Loucy (cell line): ENCODE measurements around the gene GRHL1.

Source experiments
- H2AFZ ChIP-seq: fragments of 200-600 bp; sonication (generic); 2 replicates; pipeline ENCODE4 v1.6.0; 2016; ENCODE audit warnings: antibody characterized with exemption, mild to moderate bottlenecking, low read length, moderate library complexity
- H3F3A ChIP-seq: fragments of 200-600 bp; 2 replicates; pipeline ENCODE4 v1.6.0; 2016; ENCODE audit warnings: antibody characterized with exemption, low read depth, mild to moderate bottlenecking
- H3K27me3 ChIP-seq: fragments of 200-600 bp; sonication (generic); 2 replicates; pipeline ENCODE4 v1.6.1; 2014; ENCODE audit warnings: low read length, mild to moderate bottlenecking; ENCODE audit not compliant: insufficient read depth, poor library complexity, severe bottlenecking
- H3K36me3 ChIP-seq: fragments of 200-600 bp; sonication (generic); 2 replicates; pipeline ENCODE4 v1.6.1; 2016; ENCODE audit warnings: low read length; ENCODE audit not compliant: insufficient read depth
- H3K4me1 ChIP-seq: fragments of 200-600 bp; sonication (generic); 2 replicates; pipeline ENCODE4 v1.5.1; 2014; ENCODE audit warnings: low read length, mild to moderate bottlenecking; ENCODE audit not compliant: insufficient read depth, poor library complexity, severe bottlenecking
- H3K4me2 ChIP-seq: fragments of 200-600 bp; sonication (generic); 2 replicates; pipeline ENCODE4 v1.6.0; 2014; ENCODE audit warnings: antibody characterized with exemption, low read length, low read depth, mild to moderate bottlenecking; ENCODE audit not compliant: poor library complexity, severe bottlenecking
- H3K4me3 ChIP-seq: fragments of 200-600 bp; sonication (generic); 2 replicates; pipeline ENCODE4 v1.5.1; 2014; ENCODE audit warnings: low read length, mild to moderate bottlenecking, mixed read lengths; ENCODE audit not compliant: poor library complexity, severe bottlenecking
- H3K79me2 ChIP-seq: fragments of 200-600 bp; sonication (generic); 2 replicates; pipeline ENCODE4 v1.6.1; 2014; ENCODE audit warnings: low read length; ENCODE audit not compliant: insufficient read depth
- H3K9ac ChIP-seq: fragments of 200-600 bp; sonication (generic); 2 replicates; pipeline ENCODE4 v1.6.0; 2014; ENCODE audit warnings: mild to moderate bottlenecking, low read depth, low read length, moderate library complexity; ENCODE audit not compliant: poor library complexity, severe bottlenecking
- H3K9me2 ChIP-seq: fragments of 200-600 bp; sonication (generic); replicated peaks from 2 replicates; pipeline ENCODE4 v1.6.1; 2016; ENCODE audit warnings: low read depth, low read length, mixed read lengths
- H3K9me3 ChIP-seq: fragments of 200-600 bp; sonication (generic); 2 replicates; pipeline ENCODE4 v1.6.1; 2014; ENCODE audit warnings: mild to moderate bottlenecking, antibody characterized with exemption, low read length, low read depth; ENCODE audit not compliant: insufficient read depth
- H4K20me1 ChIP-seq: fragments of 200-600 bp; sonication (generic); 2 replicates; pipeline ENCODE4 v1.6.0; 2014; ENCODE audit warnings: antibody characterized with exemption, low read length, mild to moderate bottlenecking; ENCODE audit not compliant: insufficient read depth, poor library complexity, severe bottlenecking
- EZH2phosphoT487 ChIP-seq: fragments of 200-600 bp; IDR thresholded peaks from 2 replicates; pipeline ENCODE4 v1.6.1; 2018; ENCODE audit warnings: antibody characterized with exemption, mild to moderate bottlenecking, moderate library complexity, borderline replicate concordance
- TF ChIP-seq, protein P1 (sequence below): fragments of 200-600 bp; sonication (generic); conservative IDR thresholded peaks from 2 replicates; pipeline ENCODE4 v1.5.1; 2014; ENCODE audit warnings: mild to moderate bottlenecking, antibody characterized with exemption, low read length

GRHL1 gene

DNA sequence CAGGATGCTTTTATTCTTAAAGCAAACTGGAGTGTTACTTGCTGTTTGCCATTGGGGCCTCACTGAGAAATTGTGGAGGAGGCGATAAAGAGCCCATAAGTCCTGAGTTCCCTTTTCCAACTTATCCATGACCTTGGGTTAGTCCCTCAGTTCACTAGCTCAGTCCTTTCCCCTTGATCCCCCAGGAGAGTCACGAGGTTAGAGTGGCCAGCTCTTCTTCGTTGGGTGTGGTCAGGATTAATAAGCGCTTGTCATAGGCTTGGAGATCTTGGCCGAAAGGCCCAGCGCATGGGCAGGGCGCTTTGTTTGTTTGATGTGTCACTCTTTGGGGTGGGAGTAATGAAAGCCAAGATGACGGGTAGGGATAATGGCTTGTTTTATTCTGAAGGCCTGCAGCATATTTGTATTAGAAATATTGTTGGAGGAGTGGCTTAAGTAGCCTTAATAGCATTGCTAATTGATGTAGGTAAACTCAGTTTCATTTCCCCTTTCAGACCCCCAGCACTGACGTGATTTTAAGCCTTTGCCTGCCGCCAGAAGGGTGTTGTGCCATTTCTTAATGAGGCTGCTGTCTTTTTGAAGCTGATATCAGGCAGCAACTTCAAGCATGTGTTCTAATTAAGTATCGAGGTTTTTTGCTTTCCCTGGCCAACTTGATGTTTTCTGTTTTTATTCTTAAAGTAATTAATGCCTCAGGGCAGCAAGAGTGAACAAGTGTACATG, 15.7 kb downstream of the GRHL1 start:
- Histone ChIP-seq H3K9ac (peak overlapping the region; percentile 61), H3K9me2 (no peaks in the 10 kb centered on the region), H2AFZ (peak overlapping the region; percentile 41), H3K4me1 (peaks cover 56% of the 10 kb centered on the region), H3K9me3 (no peaks in the 10 kb centered on the region), H3K4me2 (peak overlapping the region; percentile 56), H3K27me3 (no peaks in the 10 kb centered on the region), H3K4me3 (peak overlapping the region; percentile 15), H3K79me2 (no peaks in the 10 kb centered on the region), H4K20me1 (no peaks in the 10 kb centered on the region), H3K36me3 (peaks cover 11% of the 10 kb centered on the region; the same call in 1 of the 2 replicates), H3F3A (peaks cover 14% of the 10 kb centered on the region)
- no peak for TF ChIP-seq EZH2phosphoT487
- TF ChIP-seq, protein P1, sequence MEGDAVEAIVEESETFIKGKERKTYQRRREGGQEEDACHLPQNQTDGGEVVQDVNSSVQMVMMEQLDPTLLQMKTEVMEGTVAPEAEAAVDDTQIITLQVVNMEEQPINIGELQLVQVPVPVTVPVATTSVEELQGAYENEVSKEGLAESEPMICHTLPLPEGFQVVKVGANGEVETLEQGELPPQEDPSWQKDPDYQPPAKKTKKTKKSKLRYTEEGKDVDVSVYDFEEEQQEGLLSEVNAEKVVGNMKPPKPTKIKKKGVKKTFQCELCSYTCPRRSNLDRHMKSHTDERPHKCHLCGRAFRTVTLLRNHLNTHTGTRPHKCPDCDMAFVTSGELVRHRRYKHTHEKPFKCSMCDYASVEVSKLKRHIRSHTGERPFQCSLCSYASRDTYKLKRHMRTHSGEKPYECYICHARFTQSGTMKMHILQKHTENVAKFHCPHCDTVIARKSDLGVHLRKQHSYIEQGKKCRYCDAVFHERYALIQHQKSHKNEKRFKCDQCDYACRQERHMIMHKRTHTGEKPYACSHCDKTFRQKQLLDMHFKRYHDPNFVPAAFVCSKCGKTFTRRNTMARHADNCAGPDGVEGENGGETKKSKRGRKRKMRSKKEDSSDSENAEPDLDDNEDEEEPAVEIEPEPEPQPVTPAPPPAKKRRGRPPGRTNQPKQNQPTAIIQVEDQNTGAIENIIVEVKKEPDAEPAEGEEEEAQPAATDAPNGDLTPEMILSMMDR: no peak

DNA sequence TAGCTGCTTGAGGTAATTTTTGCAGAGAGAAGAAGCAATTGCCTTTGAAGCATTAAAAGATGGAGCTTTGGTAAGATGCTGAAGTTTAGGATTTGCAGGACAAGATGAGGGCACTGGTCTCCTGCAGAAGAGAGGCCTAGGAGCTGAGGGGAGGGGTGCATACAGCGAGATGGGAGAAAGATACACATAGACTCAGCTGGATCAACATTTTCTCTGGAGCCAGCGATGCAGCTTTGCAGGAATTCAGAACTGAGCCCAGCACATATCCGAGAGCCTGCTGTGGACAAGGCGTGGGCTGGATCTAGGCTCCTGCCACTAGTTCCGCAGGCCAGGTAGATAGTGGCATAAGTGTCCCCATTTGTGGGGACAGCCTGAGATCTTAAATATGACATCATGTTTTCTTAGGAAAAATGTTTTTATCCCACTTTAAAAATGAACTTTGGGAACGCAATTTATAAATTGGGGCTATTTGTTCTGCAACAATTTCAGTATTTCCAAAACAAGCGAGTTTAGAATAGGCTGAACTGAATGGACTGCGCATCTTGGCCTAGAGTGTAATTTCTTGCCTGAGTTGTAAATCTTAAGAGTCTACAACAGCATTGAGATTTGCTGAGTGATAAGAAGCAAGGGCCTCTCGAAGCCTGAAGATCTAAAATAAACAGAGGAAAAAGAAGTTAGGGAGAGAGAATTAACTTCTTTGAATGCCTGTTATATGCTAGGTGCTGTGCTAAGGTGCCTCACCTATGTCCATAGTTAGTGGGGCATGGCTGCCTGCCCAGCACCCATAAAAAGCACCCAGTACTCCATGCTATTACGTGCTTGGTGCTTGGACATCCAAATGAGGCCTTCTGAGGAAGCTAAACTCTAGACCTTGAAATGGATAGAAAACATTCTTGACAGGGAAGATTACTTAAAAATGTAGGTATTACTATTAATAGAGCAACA, 17.3 kb downstream of the GRHL1 start:
- Histone ChIP-seq H3K4me2 (peak overlapping the region; percentile 34), H3K9me2 (no peaks in the 10 kb centered on the region), H3K27me3 (no peaks in the 10 kb centered on the region), H3K9me3 (no peaks in the 10 kb centered on the region), H3K4me3 (no peak overlapping the region), H3K36me3 (peaks cover 11% of the 10 kb centered on the region; the same call in 1 of the 2 replicates), H4K20me1 (no peaks in the 10 kb centered on the region), H3K4me1 (peaks cover 50% of the 10 kb centered on the region), H2AFZ (peak overlapping the region; percentile 24; the same call in 1 of the 2 replicates), H3K9ac (peak overlapping the region; percentile 44), H3K79me2 (no peaks in the 10 kb centered on the region), H3F3A (peaks cover 14% of the 10 kb centered on the region)
- TF ChIP-seq EZH2phosphoT487: no peak
- TF ChIP-seq, protein P1: no peak

DNA sequence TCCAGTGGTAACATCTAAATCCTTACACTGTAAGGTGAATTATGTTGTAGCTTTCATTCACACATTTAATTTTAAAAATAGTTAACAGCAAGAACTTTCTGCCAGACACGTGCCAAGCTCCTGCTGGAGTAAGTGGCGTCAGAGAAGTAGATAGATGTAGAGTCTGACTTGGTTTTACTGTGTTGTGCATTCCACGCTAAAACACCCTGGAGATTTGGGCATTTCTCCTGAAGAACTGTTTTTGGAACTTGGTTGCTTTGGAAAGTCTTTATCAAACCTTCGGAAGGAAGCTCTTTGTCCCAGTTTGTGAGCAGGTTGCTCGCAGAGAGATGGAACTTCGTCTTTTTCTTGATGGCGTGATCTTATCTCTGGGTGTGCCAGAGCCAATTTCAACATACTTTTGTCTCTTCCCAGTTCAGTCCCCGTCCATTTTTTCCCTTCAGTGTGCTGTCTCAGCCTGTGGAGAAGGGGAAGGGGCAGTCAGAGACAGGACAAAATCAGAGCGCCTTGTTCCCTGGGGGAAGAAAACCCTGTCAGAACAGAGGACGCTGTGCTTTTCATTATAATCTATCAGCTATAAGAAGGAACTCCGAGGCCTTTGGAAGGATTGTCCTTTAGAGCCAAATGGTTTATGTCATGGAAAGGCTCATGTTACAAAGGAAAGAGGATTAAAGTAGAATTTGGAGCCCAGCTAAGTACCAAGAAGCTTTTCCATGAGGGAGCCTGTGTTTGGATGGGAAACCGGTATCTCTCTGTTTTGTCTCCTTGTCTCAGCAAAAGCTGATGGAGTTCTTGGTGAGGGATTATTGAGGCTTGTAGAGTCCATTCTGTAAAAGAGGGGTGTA, 18.9 kb downstream of the GRHL1 start:
- H3K9ac ChIP-seq: no peak overlapping the region
- peaks cover 10% of the 10 kb centered on the region; the same call in 1 of the 2 replicates for H3K36me3 ChIP-seq

More for the DNA sequence above, 18.9 kb downstream of the GRHL1 start:
- Histone ChIP-seq H3K9me3 (no peaks in the 10 kb centered on the region), H3K9me2 (no peaks in the 10 kb centered on the region), H2AFZ (no peak overlapping the region), H3K27me3 (no peaks in the 10 kb centered on the region), H3F3A (peaks cover 14% of the 10 kb centered on the region), H3K79me2 (no peaks in the 10 kb centered on the region), H3K4me3 (no peak overlapping the region), H3K4me2 (no peak overlapping the region), H3K4me1 (peaks cover 41% of the 10 kb centered on the region), H4K20me1 (no peaks in the 10 kb centered on the region)
- TF ChIP-seq EZH2phosphoT487: no peak
- TF ChIP-seq, protein P1: no peak
